GM10266 (cell line): Measurements from ENCODE around the gene PIANP.
"Not testable (repeated sequence)": the region's sequence is repeated elsewhere in the genome, so short reads cannot be mapped to it uniquely, and the experiment has no call there.

Experiments used
- DNase-seq: peaks from one replicate; pipeline ENCODE4 v3.0.0; 2012; ENCODE audit errors: extremely low spot score
- TF ChIP-seq, protein P1 (sequence below): IDR thresholded peaks from 2 replicates; pipeline ENCODE4 v1.5.1; 2012; ENCODE audit warnings: mild to moderate bottlenecking, low read depth; ENCODE audit not compliant: control insufficient read depth, insufficient read depth; ENCODE audit errors: missing control alignments

The PIANP gene

DNA sequence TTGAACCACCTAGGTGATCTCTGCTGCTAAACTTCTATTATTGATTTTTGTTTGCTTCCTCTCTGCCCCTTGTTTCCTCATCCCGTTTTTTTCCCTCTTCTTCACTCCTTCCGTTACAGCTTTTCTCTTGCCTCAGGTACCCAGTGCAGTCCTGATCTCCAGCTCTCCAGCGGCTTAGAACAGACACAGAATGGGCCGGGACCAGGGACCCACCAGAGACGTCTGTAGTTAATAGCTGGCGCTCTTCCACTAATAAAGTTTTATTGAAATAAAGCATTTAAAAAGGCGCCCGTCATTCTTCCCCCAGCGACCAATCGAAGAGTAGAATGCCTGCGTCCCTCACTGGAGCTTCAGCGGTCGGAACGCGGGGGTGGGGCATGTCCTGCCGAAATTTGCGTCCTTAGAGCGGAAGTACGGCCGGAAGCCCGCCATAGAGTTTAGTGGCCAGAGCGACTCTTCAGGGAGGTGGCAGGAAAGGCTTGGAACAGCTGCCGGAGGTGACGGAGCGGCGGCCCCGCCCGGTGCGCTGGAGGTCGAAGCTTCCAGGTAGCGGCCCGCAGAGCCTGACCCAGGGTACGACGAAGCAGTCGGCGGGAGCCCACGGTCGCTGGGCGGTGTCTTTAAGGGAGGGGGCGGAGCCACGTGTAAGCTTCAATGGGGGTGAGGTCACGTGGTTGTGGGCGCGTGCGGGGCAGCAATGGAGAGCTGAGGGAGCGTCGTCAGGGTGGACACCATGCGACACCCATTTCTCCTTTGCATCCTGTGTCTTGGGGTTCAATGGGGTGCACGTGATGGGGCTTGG is 23.2 kb upstream of the PIANP start, which contains the start of gene COPS7A:
Gene COPS7A (plus strand): TSS at position 440 of the 802 bp plus-strand sequence. CDS start 611 bp downstream, outside the sequence.
- peak; percentile 96 for DNase-seq
- TF ChIP-seq, protein P1, sequence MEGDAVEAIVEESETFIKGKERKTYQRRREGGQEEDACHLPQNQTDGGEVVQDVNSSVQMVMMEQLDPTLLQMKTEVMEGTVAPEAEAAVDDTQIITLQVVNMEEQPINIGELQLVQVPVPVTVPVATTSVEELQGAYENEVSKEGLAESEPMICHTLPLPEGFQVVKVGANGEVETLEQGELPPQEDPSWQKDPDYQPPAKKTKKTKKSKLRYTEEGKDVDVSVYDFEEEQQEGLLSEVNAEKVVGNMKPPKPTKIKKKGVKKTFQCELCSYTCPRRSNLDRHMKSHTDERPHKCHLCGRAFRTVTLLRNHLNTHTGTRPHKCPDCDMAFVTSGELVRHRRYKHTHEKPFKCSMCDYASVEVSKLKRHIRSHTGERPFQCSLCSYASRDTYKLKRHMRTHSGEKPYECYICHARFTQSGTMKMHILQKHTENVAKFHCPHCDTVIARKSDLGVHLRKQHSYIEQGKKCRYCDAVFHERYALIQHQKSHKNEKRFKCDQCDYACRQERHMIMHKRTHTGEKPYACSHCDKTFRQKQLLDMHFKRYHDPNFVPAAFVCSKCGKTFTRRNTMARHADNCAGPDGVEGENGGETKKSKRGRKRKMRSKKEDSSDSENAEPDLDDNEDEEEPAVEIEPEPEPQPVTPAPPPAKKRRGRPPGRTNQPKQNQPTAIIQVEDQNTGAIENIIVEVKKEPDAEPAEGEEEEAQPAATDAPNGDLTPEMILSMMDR: peak; percentile 15

DNA sequence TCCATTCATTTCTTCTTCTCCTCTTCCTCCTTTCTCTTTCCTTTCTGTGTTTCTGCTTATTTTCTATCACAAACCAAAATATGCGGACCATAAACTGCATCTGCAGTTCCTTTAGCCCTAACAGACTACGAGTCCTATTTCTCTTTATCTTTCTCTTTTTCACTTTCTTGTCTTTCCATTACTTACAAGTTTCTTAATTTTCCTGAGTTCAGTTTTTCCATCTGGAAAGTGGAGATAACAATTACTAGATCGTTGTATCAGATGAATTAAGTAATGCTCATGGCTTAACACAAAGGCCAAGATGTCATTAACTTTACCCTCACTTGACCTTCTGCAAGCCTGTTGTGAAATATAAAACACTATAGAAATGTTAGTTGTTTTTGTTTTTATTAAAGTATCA is 22.2 kb upstream of the PIANP start:
- no peak for DNase-seq
- TF ChIP-seq, protein P1: no peak

- TF ChIP-seq, protein P1: no peak
- no peak for DNase-seq
These were observed 16.3 kb upstream of the PIANP start for GRCh38 chr12:6716874-6717437.

DNA sequence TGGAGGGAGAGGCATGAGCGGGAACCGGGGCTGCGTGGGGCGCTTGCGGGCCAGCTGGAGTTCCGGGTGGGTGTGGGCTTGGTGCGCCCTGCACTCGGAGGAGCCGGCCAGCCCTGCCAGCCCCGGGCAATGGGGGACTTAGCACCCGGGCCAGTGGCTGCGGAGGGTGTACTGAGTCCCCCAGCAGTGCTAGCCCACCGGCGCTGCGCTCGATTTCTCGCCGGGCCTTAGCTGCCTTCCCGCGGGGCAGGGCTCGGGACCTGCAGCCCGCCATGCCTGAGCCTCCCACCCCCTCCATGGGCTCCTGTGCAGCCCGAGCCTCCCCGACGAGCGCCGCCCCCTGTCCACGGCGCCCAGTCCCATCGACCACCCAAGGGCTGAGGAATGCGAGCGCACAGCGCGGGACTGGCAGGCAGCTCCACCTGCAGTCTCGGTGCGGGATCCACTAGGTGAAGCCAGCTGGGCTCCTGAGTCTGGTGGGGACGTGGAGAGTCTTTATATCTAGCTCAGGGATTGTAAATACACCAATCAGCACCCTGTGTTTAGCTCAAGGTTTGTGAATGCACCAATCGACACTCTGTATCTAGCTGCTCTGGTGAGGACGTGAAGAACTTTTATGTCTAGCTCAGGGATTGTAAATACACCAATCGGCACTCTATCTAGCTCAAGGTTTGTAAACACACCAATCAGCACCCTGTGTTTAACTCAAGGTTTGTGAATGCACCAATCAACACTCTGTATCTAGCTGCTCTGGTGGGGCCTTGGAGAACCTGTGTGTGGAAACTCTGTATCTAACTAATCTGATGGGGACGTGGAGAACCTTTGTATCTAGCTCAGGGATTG is 15.6 kb upstream of the PIANP start:
- DNase-seq: not testable (repeated sequence)

- no peak for DNase-seq
- TF ChIP-seq, protein P1: no peak
These were observed 8.4 kb upstream of the PIANP start for GRCh38 chr12:6708960-6709394.

- not testable (repeated sequence) for DNase-seq
These were observed 7.7 kb upstream of the PIANP start for GRCh38 chr12:6708351-6708750.

GRCh38 chr12:6703631-6704030 is 3.0 kb upstream of the PIANP start:
- DNase-seq: no peak
- TF ChIP-seq, protein P1: no peak
